CD4-positive, CD25-positive, alpha-beta regulatory T cell (primary cell): ENCODE results near the gene MECP2. TPM values are rescaled to one million over a fixed set of nuclear protein-coding genes. Genes with fewer than 3 reads are reported as not detected.

Source experiments
- ATAC-seq, 2 donors: fragments of 150-1000 bp; cut with Tn5 transposase; one replicate each; pipeline ENCODE4 v1.10.0; 2021; ENCODE audit warnings: low read depth in 2 of 2, moderate number of reproducible peaks in 2 of 2, moderate library complexity in 1 of 2
- DNase-seq, 3 donors: peaks; one replicate each; pipeline versions ENCODE4 v3.0.0 to v3.0.0-alpha.2; 2012 to 2022; ENCODE audit warnings: mixed read lengths in 1 of 3
- H3K27ac ChIP-seq: one replicate; pipeline ENCODE4 v1.7.0; 2013; ENCODE audit warnings: mild to moderate bottlenecking, low read length; ENCODE audit not compliant: insufficient read depth, poor library complexity, severe bottlenecking
- H3K27me3 ChIP-seq: one replicate; pipeline ENCODE4 v1.7.0; 2013; ENCODE audit warnings: low read length; ENCODE audit not compliant: control insufficient read depth, insufficient read depth
- H3K36me3 ChIP-seq: one replicate; pipeline ENCODE4 v1.7.0; 2013; ENCODE audit warnings: mild to moderate bottlenecking, low read length, moderate library complexity; ENCODE audit not compliant: control insufficient read depth, insufficient read depth
- H3K4me1 ChIP-seq: 2 replicates; pipeline ENCODE4 v1.7.0; 2013; ENCODE audit warnings: mild to moderate bottlenecking, low read length; ENCODE audit not compliant: insufficient read depth, control insufficient read depth, poor library complexity, severe bottlenecking
- H3K4me3 ChIP-seq: one replicate; pipeline ENCODE4 v1.7.0; 2013; ENCODE audit warnings: low read depth, mild to moderate bottlenecking, low read length, moderate library complexity
- H3K9me3 ChIP-seq, 2 experiments: 1 replicate in 1 of 2; 2 replicates in 1 of 2; pipeline ENCODE4 v1.7.0; 2013; ENCODE audit warnings: low read length in 2 of 2, mild to moderate bottlenecking in 1 of 2, moderate library complexity in 1 of 2; ENCODE audit not compliant: control insufficient read depth in 2 of 2
- H3K27ac Mint-ChIP-seq, 3 donors: one replicate each; pipeline ENCODE4 v1.8.0; 2020 to 2022; ENCODE audit warnings: mild to moderate bottlenecking in 3 of 3, mixed read lengths in 3 of 3, moderate library complexity in 2 of 3
- H3K27me3 Mint-ChIP-seq: one replicate; pipeline ENCODE4 v1.8.0; 2022; ENCODE audit warnings: mild to moderate bottlenecking, mixed read lengths
- H3K36me3 Mint-ChIP-seq: one replicate; pipeline ENCODE4 v1.8.0; 2020; ENCODE audit warnings: mixed read lengths
- H3K4me1 Mint-ChIP-seq, 4 donors: one replicate each; pipeline ENCODE4 v1.8.0; 2020 to 2022; ENCODE audit warnings: mixed read lengths in 4 of 4, mild to moderate bottlenecking in 1 of 4
- H3K4me3 Mint-ChIP-seq, 4 donors: one replicate each; pipeline ENCODE4 v1.8.0; 2020 to 2022; ENCODE audit warnings: mild to moderate bottlenecking in 4 of 4, mixed read lengths in 4 of 4, moderate library complexity in 3 of 4
- H3K9me3 Mint-ChIP-seq, 7 donors: one replicate each; pipeline ENCODE4 v1.8.0; 2020 to 2022; ENCODE audit warnings: mixed read lengths in 7 of 7, mild to moderate bottlenecking in 3 of 7, moderate library complexity in 2 of 7
- polyA plus RNA-seq, 4 donors: library from polyadenylated mRNA; unstranded; fragments of 300-500 nt; fragmentation: Illumina TruSeq; gene quantifications; one replicate each; pipeline ENCODE4 v1.2.3, GENCODE V29; 2021
- total RNA-seq: library from RNA; stranded (reverse); gene quantifications from one replicate; pipeline ENCODE4 v1.2.3, GENCODE V29; 2022

Gene MECP2
- total and polyA plus RNA-seq, 5 donors from 2014 or later, result 13.3 to 180 (median 16.9) TPM

DNA sequence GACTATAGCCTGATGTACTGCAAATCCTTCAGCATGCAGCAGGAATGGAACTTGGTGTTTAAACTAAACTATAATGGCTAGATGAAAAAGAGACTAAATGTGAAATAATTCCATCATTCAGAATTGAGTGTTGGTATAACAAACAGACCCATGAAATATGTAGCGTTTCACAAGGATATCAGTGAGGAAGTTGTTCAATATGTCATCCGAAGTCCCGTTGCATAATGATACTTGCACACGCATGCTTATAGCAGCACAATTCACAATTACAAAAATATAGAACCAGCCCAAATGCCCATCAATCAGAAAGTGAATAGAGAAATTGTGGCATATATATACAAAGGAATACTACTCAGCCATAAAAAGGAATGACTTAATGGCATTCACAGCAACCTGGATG lies 20.4 kb downstream of the MECP2 start:
- H3K4me1 ChIP-seq, result peaks cover 9% of the 10 kb centered on the region
- Mint-ChIP-seq H3K27ac (no peak overlapping the region), H3K36me3 (peaks cover 10% of the 10 kb centered on the region), H3K4me1 (peaks cover 0 to 56% (median 20%) of the 10 kb centered on the region in 4 donors), H3K27me3 (no peaks in the 10 kb centered on the region), H3K9me3 (no peaks in the 10 kb centered on the region), H3K4me3 (peak overlapping the region in 1 of 4 donors; percentile 5)
- DNase-seq (no peak), ATAC-seq (no peak)
- H3K27ac ChIP-seq, result no peak overlapping the region
- H3K36me3 ChIP-seq, result peaks cover 14% of the 10 kb centered on the region
- no peak overlapping the region for H3K4me3 ChIP-seq
- H3K9me3 ChIP-seq, result no peaks in the 10 kb centered on the region
- H3K27me3 ChIP-seq, result no peaks in the 10 kb centered on the region

DNA sequence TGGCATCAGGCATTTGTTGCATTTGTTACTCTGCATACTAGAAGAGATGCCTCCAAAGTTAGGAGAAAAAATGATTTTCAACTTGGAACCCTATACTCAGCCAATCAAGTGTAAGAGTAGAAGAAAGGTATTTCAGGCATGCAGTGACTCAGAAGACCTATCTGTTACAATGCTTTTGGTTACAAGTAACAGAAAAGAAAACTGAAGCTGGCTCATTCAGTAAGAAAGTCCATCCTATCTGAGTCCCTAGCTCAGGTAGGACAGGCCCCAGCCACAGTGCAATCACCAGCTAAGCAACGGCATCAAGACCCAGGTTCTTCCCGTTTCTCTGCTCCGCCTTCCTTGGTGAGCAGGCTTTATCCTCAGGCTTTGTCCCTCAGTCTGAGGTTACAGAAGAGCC lies 23.3 kb downstream of the MECP2 start:
- no peaks in the 10 kb centered on the region for H3K27me3 ChIP-seq
- no peak for DNase-seq
- peaks cover 10 to 62% (median 24%) of the 10 kb centered on the region in 4 donors for H3K4me1 Mint-ChIP-seq
- H3K36me3 ChIP-seq, result peaks cover 14% of the 10 kb centered on the region
- H3K36me3 Mint-ChIP-seq, result peaks cover 6% of the 10 kb centered on the region
- no peak overlapping the region for H3K4me3 Mint-ChIP-seq
- peak overlapping the region; percentile 3 for H3K4me3 ChIP-seq
- H3K4me1 ChIP-seq, result peaks cover 19% of the 10 kb centered on the region
- peaks cover 0 to 2% (median 0%) of the 10 kb centered on the region in 7 donors for H3K9me3 Mint-ChIP-seq
- peak overlapping the region; percentile 14 for H3K27ac ChIP-seq
- ATAC-seq, result no peak
- no peaks in the 10 kb centered on the region for H3K9me3 ChIP-seq
- H3K27me3 Mint-ChIP-seq, result no peaks in the 10 kb centered on the region
- H3K27ac Mint-ChIP-seq, result no peak overlapping the region

DNA sequence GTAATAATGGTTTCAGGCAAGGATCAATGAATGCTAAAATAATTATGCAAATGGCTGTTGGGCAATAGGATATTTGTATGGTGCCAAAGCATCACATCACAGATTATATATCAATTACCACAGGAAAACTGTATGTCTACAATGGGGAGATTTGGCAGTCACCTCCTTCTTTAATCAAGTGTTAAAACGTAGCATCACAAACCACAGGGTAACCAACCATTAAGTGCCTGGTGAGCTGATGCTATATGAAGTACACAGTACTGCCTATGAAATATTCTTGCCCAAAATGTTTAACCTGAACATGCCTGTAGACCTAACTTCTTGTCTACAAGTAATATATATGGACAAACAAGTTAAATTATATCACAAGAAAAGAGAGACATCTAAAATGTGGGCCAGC lies 25.3 kb downstream of the MECP2 start:
- Histone ChIP-seq H3K27ac (no peak overlapping the region), H3K4me1 (peaks cover 21% of the 10 kb centered on the region), H3K27me3 (no peaks in the 10 kb centered on the region), H3K36me3 (peaks cover 14% of the 10 kb centered on the region), H3K4me3 (no peak overlapping the region), H3K9me3 (no peaks in the 10 kb centered on the region)
- no peak overlapping the region for H3K27ac Mint-ChIP-seq
- H3K36me3 Mint-ChIP-seq, result peaks cover 3% of the 10 kb centered on the region
- DNase-seq (no peak), ATAC-seq (no peak)
- H3K4me3 Mint-ChIP-seq, result no peak overlapping the region
- peaks cover 10 to 69% (median 24%) of the 10 kb centered on the region in 4 donors for H3K4me1 Mint-ChIP-seq
- no peaks in the 10 kb centered on the region for H3K27me3 Mint-ChIP-seq
- peaks cover 0 to 2% (median 0%) of the 10 kb centered on the region in 7 donors for H3K9me3 Mint-ChIP-seq

DNA sequence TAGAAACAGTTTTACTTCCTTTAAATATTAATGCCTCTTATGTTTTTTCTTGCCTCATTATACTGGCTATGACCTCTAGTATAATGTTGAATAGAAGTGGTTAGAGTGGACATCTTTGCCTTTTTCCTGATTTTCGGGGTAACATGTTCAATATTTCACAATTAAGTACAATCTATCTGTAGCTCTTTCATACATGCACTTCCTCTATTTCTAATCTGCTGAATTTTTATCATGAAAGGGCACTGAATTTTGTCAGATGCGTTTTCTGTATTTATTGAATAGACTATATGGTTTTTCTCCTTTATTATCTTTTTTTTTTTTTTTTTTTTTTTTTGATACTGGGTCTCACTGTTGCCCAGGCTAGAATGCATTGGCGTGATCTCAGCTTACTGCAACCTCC lies 29.0 kb downstream of the MECP2 start:
- H3K27me3 Mint-ChIP-seq, result no peaks in the 10 kb centered on the region
- H3K27ac Mint-ChIP-seq, result peak overlapping the region in 1 of 3 donors; percentile 48
- Histone ChIP-seq H3K9me3 (no peaks in the 10 kb centered on the region), H3K4me1 (peaks cover 28% of the 10 kb centered on the region), H3K4me3 (no peak overlapping the region), H3K27ac (no peak overlapping the region), H3K27me3 (no peaks in the 10 kb centered on the region), H3K36me3 (no peaks in the 10 kb centered on the region)
- ATAC-seq (no peak), DNase-seq (no peak)
- H3K9me3 Mint-ChIP-seq, result peaks cover 0 to 2% (median 0%) of the 10 kb centered on the region in 7 donors
- no peaks in the 10 kb centered on the region for H3K36me3 Mint-ChIP-seq
- H3K4me1 Mint-ChIP-seq, result peaks cover 10 to 67% (median 23%) of the 10 kb centered on the region in 4 donors
- no peak overlapping the region for H3K4me3 Mint-ChIP-seq

DNA sequence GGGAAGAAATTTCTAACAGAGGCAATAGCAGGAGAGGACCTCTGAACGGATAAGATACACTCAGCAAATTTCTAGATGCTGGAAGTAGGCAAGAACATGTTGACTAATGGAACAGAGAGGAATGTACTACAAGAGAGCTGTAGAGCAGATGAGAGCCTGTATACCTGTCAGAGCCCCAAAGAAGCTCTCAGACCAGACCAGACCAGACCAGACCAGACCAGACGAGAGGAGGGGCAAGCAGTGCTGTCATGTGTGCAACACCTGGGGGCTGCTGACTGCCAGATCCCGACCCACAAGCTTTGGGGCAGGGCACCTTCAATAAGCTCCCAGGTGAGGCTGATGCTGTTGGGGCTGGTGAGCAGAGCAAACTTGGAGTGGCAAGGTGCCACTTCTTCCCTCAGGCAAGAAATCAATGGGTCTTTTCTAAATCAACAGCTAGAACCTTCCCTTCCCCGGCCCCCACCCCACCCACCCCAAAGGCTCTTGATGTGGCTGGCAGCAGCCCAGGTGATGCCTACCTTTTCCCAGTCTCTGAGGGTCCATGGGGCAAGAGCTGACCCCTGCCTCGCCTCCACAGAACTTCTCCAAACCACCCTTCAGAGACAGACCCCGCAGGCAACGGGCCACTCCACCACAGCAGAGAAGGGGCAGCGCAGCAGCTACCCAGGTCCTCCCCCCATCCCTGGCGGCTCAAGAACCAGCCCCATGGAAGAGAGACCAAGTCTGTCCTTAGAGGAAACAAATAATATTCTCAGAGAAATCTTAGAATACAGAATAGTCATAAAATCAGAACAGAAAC lies 32.7 kb downstream of the MECP2 start:
- Mint-ChIP-seq H3K4me3 (peak overlapping the region in 3 of 4 donors; percentile 27 to 50 (median 49)), H3K27me3 (no peaks in the 10 kb centered on the region), H3K4me1 (peaks cover 0 to 74% (median 36%) of the 10 kb centered on the region in 4 donors), H3K9me3 (no peaks in the 10 kb centered on the region), H3K27ac (peak overlapping the region; percentile 44 to 82 (median 79)), H3K36me3 (no peaks in the 10 kb centered on the region)
- DNase-seq (no peak), ATAC-seq (no peak)
- Histone ChIP-seq H3K9me3 (no peaks in the 10 kb centered on the region), H3K4me1 (peaks cover 29% of the 10 kb centered on the region), H3K4me3 (peak overlapping the region; percentile 15), H3K27ac (no peak overlapping the region), H3K36me3 (peaks cover 7% of the 10 kb centered on the region), H3K27me3 (no peaks in the 10 kb centered on the region)

DNA sequence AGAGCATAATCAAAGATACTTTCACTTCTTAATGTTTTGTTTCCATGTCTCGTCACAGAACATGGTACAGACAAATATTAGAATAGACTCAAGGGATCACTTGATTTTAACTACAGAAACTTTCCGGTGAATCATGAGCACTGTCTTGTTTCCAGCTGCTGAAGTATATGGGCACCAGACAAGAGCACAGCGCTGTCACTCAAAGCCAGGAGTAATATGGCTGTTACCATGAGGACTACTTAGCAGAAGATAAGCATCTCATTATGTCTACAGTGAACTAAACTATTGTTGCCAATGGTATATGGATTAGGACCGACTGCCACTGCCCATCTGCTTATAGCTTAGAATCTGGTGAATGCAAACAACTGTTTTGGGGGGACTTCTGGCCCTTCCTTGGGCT lies 34.3 kb downstream of the MECP2 start:
- Mint-ChIP-seq H3K27ac (peak overlapping the region in 2 of 3 donors; percentile 75 to 84), H3K4me3 (peak overlapping the region in 3 of 4 donors; percentile 4 to 63 (median 37)), H3K27me3 (no peaks in the 10 kb centered on the region), H3K9me3 (no peaks in the 10 kb centered on the region), H3K4me1 (peaks cover 0 to 83% (median 47%) of the 10 kb centered on the region in 4 donors), H3K36me3 (peaks cover 11% of the 10 kb centered on the region)
- H3K4me1 ChIP-seq, result peaks cover 34% of the 10 kb centered on the region
- peaks cover 14% of the 10 kb centered on the region for H3K36me3 ChIP-seq
- H3K27me3 ChIP-seq, result no peaks in the 10 kb centered on the region
- DNase-seq (no peak), ATAC-seq (peak; percentile 58 to 60)
- no peaks in the 10 kb centered on the region for H3K9me3 ChIP-seq
- no peak overlapping the region for H3K4me3 ChIP-seq
- H3K27ac ChIP-seq, result peak overlapping the region; percentile 41

DNA sequence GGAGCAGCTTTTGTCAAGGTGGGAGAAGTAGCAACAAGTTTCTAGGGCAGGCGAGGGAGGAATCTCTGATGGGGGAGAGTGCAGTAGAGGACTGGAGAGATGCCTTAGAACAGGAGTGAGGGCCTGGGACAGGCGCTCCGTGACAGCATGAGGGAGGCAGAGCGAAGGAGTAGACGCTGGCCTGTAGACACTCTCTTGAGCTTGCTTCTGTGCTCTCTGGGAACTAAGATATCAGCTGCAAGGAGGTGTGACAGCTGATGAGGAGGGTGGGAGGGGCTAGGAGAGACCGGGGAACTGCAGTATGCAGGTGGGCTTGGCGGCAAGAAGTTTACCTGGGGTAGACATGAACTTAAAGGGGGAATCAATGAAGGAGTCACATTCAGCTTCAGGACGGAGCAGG lies 35.7 kb downstream of the MECP2 start:
- peaks cover 12% of the 10 kb centered on the region for H3K36me3 Mint-ChIP-seq
- no peak overlapping the region for H3K4me3 ChIP-seq
- H3K4me3 Mint-ChIP-seq, result peak overlapping the region in 2 of 4 donors; percentile 13 to 57
- peaks cover 6 to 85% (median 56%) of the 10 kb centered on the region in 4 donors for H3K4me1 Mint-ChIP-seq
- H3K27ac ChIP-seq, result peak overlapping the region; percentile 5
- H3K9me3 ChIP-seq, result no peaks in the 10 kb centered on the region
- H3K4me1 ChIP-seq, result peaks cover 41% of the 10 kb centered on the region
- no peak for ATAC-seq
- H3K9me3 Mint-ChIP-seq, result no peaks in the 10 kb centered on the region
- H3K36me3 ChIP-seq, result peaks cover 19% of the 10 kb centered on the region
- no peaks in the 10 kb centered on the region for H3K27me3 Mint-ChIP-seq
- peak overlapping the region in 2 of 3 donors; percentile 76 to 82 for H3K27ac Mint-ChIP-seq
- no peak for DNase-seq
- H3K27me3 ChIP-seq, result no peaks in the 10 kb centered on the region
